Stimulated activated CD4-positive, alpha-beta T cell treated with anti-CD3 and anti-CD28 coated beads, Interleukin-15, amount 100 ng/mL, for 24 hours (primary cell): ENCODE results near the gene PALLD.

Source experiments
- DNase-seq: peaks from one replicate; pipeline ENCODE4 v3.0.0-alpha.2; 2020

PALLD gene

DNA sequence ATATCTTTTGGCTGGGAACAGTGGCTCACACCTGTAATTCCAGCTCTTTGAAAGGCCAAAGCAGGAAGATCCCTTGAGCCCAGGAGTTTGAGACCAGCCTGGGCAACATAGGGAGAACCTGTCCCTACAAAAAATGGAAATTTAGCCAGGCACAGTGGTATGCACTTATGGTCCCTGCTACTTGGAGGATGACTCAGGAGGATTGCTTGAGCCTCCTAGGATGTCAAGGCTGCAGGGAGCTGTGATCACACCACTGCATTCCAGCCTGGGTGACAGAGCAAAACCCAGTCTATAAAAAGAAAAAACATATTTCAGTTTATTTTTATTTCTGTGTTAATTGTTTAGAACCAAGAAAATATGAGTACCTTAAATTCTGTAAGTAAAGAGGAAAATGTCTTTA lies 389.5 kb downstream of the PALLD start:
- no peak for DNase-seq

DNA sequence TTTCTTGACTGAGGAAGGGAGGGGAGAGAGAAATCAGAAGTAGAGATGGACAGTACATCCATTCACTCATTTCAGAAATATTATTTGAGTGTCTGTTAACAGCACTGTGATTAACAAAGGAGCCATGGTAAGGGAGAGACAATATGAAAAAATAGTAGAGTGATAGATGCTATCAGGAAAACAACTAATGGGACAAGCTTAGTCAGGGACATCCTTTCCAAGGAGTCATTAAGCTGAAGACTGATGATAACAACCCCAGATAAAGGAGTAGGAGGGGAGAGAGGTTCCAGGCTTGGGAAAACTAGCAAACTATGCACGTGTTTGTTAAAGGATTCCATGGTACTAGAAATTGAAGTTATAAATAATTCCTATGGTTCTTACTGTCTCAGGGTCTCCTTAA lies 391.0 kb downstream of the PALLD start:
- no peak for DNase-seq

DNA sequence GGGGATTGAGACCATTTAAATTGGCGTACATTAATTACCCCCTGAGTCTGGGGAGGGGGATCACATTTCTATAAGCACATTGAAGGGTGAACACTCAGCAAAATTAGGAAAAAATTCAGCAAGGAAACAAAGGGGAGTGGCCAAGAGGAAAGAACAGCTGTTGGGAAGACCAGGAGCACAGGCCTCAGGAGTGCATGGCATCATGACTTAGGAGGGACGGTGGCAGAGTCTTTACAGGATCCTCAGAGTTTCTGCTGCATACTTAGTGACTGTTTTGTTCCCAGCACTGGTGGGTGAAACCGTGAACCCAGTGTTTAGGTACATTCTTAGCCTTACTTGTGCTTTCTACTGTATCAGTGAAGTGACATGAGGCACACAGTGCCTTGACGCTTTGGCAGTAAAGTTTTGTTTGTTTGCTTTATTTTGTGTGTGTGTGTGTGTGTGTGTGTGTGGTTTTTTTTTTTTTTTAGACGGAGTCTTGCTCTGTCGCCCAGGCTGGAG lies 391.9 kb downstream of the PALLD start:
- DNase-seq: no peak

DNA sequence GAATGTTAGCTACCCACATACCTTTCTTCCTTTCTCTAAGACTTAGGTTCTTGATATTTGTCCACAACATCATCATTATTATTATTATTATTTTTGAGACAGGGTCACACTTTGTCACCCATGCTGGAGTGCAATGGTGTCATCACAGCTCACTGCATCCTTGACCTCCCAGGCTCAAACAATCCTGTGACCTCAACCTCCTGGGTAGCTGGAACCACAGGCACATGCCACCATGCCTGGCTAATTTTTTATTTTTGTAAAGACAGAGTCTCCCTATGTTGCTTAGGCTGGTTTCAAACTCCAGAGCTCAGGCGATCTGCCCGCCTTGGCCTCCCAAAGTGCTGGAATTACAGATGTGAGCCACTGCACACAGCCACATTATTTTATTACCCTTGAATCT lies 394.2 kb downstream of the PALLD start:
- no peak for DNase-seq

DNA sequence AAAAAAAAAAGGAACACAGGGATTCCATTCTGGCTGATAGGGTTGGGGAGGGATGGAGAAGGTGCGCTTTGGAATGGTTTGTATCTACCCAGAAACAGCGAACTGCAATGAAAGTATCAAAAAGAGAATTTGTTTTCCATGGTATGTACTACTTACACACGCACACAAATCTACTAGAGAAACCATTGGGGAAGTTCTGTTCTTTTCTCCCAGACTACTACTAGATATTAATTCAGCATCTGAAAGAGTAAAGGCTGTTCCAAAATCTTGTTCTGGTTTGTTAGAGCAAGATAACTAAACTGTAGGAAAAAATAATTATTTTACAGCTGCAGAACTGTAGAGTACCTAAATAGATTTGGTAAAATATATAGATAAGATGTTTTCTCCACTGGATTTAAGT lies 394.8 kb downstream of the PALLD start:
- no peak for DNase-seq

DNA sequence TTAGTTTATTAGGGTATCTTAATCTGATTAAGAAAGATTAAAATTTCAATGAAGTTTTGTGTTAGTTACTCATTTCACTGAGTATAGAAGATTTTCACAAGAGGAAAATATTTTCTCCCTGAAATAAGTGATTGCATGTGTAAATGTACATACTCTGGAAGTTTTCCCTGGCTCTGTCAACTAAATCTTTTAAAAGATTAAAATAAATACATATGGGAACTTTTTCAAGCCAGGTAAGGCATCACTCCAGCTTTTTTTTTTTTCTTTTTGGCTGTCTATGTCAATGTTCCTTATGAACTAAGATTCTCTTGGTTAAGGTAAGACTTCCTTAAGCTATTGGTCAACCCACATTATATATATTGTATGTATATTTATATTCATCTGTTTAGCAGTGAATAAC lies 395.6 kb downstream of the PALLD start:
- no peak for DNase-seq

DNA sequence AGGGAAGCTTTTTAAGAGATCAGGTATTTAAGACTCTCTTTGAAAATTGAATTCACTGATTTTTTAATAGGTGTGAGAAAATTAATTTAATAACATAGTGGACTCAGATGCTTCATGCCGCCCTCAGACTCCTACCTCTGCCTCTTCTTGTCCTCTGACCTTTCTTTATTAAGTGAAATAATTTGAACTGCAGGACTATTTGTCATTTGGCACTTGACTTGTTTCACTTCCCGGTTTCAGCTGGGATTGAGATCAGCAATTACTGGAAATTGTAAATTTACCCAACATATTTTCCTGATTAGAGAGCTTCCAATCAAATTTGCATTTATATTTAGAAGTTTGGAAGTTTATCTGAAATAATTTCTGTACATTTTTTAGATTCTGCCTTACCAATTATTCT lies 396.4 kb downstream of the PALLD start:
- DNase-seq: no peak

DNA sequence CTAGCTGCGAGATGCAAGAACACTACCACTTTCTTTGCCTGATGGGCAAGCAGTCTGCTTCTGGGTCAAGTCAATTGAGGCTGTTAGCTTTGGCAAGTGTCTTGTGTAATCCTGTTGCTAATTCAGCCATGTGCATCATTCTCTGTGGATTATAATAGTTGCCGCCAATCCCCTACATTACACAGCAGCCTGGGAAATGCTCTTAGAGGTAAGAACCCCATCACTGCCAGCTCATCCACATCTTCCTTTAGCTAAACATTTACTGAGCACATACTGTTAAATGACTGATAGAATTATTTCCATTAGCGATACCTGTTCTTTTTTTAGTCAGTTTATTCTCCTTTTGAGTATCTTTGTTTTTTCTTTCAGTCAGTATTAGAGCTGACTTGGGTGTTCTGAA lies 397.0 kb downstream of the PALLD start:
- no peak for DNase-seq

DNA sequence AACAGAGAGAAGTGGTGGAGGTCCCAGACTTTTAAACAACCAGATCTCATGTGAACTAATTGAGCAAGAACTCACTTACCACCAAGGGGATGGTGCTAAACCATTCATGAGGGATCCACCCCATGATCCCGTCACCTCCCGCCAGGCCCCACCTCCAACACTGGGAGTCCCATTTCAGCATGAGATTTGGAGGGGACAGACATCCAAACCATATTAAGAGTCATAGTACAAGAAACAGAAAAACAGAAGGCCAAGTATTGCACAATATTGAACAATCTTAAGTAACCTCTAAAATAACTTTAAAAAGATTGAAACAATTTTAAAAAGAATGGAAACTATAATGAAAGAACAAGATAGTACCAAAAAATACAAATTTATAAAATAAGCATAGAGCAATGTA lies 403.2 kb downstream of the PALLD start:
- no peak for DNase-seq

DNA sequence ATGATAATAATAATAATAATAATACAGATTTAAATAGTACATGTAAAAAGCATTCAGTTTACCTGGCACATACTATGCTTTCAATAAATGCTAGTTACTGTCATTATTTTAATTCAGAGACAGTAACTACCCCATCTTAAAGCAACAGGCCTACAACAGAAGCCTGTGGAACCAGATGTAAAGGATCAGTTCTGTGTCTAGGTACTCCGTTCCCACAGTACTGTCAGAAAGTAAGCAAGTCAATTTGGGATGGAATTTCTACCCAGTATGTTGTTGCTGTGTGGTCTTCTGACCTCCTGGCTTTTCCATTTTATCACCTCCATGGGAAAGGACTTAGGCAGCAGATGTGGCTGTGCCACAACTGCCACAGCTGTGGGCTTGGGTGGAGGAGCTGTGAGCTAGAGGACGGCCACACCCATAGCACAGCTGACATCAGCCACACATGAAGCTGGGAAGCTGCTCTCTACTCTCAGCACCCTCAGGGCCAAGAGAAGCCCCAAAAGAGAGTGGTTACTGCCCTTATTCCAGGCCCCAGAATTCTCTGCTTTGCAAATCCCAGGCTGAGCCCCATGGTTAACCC lies 410.4 kb downstream of the PALLD start:
- DNase-seq: no peak

DNA sequence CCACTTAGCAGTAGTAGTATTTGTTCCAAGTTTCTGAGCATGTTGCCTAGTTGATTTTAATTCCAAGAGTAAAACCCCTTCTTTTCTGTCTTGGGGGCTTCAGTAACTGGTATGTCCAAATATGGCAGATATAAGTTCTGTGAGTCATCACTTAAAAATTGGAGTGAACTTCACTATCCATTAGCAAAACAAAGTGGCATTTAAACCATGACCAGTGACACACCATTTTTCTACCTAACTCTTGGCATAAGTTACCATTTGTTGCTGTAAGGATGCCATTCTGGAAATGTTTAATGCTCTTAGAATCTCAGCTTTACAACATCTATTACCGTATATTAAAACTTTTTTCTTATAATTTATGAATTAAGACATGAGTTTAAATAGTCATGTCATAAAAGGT lies 411.2 kb downstream of the PALLD start:
- DNase-seq: no peak

DNA sequence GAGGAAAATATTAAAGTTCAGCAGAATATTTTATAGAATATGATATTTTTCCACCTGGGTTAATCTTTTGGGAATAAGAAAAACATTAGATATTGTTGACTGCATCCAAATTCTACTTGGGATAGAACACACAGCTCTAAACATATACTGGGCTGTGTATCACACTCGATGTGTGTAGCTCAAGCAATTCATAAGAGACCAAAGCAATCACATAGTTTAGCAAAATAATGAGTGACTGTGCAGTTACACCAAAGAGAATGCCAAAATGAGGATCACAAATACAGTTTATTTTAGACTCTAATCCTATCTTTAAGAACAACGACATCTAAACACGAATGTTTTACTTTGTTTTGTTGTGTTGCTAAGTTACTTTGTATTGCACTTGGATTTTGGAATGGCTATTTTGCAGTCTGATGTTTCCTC lies 412.0 kb downstream of the PALLD start:
- no peak for DNase-seq

DNA sequence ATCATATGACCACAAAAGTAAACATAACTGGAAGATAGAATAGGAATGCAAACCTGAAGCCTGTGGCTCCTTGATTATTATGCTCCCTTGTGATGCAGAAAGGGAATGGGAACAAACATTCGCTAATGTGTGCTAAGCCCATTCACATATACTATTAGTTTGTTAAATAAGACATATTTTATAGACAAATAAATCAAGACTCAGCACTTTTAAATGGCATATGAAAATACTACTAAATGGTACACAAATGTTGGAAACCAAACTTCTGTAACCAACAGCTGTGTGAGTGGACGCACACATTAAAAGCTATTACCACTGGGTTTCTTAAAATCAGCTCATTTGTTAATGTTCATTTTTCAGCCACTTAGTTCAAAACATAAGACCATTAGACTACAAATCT lies 417.2 kb downstream of the PALLD start:
- no peak for DNase-seq

DNA sequence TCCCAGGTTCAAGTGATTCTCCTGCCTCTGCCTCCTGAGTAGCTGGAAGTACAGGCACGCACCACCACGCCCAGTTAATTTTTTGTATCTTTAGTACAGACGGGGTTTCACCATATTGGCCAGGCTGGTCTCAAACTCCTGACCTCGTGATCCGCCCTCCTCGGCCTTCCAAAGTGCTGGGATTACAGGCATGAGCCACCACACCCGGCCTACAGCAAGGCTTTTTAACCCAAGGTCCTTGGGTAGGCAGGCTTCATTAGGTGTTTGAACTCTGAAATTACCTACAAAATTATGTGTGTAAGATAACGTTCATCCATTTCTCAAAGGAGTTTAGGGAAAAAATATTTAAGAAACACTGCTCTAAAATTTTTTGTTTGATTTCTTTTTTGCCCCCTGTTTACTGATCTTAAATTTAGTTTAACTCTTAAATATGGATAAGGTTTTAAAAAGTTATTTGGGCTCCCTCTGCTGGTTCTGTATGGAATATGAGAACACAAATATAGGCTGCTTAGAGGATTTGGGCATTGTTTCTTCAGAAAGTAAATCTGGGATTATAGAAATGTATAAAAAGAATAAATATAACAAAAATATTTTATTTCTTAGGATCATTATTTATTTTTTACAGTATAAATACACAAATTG lies 420.4 kb downstream of the PALLD start:
- DNase-seq: no peak

DNA sequence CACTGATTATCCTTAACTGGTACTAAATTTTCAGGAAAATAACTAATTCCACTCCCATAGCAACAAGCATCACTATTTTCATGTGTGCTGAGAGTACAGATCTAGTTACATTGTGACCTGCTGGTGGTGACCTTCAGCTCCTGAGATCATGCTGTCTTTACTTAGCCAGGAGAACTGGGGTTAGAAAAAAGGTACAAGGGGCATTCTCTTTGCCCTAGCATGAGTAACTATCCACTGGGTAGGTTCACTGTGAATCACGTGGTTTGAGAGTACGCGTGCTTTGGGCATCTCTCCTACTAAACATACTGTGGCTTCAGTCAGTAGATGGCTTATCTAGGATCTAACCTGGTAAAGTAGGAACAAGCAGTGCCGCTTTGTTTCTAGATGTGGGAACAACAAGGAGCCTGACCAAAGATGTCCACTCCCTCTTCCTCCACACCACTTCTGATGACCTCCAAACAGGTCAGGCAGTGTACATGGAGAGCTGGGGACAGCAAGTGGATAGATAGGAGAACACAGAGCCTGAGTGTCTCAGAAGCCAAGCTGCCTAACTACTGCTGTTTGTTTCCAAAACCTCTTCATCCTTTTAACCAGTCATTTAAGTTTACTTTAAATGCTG lies 423.0 kb downstream of the PALLD start:
- no peak for DNase-seq

DNA sequence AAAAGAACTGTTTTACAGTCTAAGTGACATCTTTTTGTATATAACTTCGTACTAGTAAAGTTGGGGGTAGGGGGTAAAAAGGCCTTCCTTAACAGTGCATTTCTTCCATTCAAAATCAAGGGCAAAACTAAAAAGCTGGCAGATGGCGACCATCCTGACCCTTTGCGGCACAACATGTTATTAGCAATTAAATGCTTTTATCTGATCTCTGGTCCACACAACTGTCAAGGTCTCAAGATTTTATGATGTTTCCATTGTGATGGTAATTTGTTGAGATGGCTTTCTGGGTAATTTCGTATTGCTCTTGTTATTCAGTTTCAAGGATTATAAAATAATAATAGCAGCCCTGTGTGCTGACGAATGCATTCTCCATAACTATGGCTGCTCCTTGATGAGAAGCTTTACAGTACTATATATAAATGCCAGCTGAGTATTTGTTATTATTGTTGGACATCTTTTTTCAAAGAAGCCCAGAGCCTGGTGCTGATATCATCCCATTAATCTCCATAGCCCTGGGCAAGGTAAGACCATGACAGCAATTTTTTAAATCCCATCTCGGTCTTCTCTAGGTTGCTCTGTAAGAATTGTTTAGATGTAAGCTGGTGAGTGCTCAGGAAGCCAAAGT lies 423.7 kb downstream of the PALLD start:
- DNase-seq: no peak

DNA sequence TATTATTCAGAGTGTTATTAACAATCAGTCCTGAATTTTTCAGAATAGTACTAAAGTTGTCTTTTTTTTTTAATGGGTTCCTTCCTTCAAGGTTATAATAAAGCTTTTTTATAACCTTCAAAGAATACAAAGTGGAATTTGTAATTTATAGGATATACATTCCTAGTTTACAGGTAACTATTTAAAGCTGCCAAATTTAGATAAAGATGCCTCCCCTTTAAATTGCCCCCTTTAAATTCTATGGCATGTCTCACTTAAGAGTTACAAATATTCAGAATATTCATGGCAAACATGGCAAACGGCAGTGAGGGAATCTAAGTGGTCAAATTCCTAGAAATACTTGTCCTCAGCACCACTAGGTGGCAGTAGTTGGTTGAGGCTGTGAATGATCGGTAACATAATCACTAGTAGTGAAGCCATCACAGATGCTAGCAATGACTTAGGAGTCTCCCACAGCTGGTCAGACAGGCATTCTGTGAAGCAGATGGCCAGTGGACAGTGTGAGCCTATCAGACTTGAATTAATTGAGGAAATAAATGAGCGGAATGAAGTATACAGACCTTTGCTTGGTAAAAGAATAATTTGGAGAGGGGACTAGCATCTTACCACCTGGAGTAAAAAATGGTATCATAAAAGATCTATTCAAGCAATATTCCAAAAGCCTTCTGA lies 426.8 kb downstream of the PALLD start:
- peak; percentile 56 for DNase-seq

DNA sequence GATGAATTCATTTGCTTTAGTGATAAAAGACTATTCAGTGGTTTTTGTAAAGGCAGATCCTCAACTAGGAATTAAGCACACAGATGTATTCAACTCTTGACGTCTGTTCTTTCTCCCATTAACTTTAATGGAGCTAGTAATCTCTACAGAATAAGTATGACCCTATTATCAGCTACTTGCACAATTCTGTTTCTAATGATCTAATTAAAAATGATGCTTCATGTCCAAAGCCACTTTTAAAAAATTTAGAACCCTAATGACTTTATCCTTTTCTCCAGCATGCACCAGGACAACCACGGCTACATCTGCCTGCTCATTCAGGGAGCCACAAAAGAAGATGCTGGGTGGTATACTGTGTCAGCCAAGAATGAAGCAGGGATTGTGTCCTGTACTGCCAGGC lies 427.8 kb downstream of the PALLD start:
- no peak for DNase-seq

DNA sequence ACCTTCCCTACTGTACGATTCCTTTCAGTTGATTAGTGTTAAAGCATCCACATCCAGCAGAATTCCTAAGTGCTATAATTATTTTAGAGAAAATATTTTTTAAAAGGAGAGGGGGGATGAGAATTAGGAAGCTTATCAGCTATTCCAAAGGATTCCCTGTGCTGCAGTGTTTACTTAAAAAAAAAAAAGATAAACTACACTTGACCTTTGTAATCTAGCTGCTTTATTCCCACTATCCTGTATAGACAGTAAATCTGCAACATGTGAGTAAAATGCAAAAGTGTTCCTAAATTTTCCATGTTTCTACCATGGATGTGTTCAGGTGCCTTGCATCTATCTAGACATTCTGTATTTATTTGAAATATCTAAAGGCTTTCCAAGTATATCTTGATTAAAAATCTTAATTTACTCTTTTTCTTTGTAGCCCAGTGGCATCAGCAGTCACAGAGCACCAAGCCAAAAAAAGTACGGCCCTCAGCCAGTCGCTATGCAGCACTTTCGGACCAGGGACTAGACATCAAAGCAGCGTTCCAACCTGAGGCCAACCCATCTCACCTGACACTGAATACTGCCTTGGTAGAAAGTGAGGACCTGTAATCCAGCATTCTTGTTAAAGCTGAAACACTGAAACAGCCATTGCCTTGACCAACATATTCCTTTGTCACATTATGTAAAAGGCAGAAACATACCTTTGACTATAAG lies 429.1 kb downstream of the PALLD start:
- no peak for DNase-seq

DNA sequence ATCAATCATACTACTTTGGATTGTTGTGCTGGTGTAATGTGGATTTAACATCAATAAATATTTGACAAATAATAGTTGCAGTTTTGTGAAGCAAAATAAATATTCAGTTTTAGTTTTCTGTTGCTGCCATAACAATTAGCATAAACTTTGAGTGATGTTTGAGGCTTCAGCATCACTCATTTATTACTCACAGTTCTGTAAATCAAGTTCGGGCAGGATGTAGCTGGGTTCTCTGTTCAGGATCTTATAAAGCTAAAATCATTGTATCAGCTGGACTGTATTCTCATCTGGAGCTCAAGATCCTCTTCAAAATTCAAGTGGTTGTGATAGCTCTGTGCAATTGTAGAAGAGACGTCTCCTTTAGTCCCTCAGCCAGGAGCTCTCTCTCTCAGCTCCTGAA lies 431.5 kb downstream of the PALLD start:
- no peak for DNase-seq

DNA sequence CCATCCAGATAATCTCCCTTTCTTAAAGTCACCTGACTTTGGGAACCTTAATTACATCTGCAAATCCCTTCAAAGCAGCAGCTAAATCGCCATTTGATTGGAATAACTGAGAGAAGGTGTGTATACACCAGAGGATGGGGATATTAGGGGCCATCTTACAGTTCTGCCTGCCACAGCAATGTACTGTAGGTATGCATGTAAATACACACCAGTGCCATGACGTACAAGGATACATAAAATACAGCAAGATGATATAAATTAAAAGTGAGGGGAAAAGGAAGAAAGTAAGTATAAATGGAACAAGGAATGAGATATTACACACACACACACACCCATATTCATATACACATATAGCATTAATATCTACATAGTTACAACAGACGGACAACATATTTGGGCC lies 432.0 kb downstream of the PALLD start:
- no peak for DNase-seq

DNA sequence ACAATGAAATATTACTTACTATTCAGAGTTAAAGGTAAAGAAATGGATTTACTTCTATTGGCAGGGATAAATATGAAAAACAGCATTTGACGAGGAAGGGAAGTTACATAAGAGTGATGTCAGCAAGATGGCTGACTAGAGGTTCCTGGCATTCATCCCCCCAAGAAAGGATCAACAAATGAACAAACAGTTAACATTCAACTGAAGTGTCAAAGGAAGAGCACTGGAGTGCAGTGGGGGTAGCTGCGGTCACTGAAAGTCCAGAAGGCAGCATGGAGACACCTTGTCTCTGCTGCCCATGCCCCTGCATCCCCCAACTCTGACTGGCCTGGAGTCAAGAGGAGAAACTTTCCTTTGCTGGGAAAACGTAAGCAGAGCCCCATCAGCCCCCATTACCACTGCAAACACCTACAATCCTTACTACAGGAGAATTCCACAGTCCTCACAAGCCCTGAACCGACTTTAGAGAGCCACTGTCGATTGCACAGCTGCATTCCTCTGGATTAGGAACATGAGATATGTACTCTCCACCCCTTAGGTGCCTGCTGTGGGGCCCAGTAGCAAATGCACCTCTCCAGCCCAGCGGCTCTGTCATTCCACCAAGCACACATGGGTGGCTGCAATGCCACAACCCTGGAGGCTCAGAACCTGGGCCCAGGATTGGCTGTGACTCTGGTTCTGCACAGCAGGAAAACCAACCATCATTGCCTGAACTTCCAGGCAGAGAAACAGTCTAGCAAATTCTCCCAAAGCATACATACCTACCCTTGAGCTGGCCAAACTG lies 433.8 kb downstream of the PALLD start:
- no peak for DNase-seq
